GM12875 (cell line): ENCODE results near the gene LYRM4.

Experiments
- H3K4me3 ChIP-seq: one replicate; pipeline ENCODE4 v1.5.1; 2011; ENCODE audit warnings: low read depth, low read length, control low read depth
- TF ChIP-seq, protein P1 (sequence below): IDR thresholded peaks from 2 replicates; pipeline ENCODE4 v1.5.1; 2011; ENCODE audit warnings: low read depth, mild to moderate bottlenecking, control low read depth, inconsistent platforms, low read length, moderate library complexity, borderline replicate concordance; ENCODE audit not compliant: insufficient read depth

LYRM4 gene

DNA sequence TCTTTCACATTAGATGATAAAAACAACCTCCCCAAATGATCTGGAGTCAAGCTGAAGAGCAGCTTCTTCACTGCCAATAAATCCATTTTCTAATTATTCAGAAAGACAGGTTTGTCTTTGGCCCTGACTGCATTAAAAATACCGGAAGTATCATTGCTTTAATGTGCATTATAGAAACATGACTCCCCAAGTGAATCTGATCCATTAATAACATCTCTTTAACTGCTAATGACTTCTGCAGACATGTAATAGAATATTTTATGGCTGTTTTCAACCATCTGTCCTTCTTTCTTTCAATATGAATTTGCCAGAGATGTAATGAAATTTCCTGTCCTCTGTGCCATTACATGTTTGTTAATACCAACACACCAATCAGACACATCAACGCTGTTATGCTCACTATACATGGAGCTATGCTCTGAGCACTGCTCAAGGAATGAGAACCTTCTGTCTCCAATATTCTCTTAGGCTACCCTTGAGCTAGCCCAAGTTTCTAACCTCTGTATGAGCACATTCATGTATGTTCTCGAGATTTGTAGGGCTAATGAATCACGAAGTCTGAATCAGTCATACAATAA, 87.8 kb downstream of the LYRM4 start:
- TF ChIP-seq, protein P1, sequence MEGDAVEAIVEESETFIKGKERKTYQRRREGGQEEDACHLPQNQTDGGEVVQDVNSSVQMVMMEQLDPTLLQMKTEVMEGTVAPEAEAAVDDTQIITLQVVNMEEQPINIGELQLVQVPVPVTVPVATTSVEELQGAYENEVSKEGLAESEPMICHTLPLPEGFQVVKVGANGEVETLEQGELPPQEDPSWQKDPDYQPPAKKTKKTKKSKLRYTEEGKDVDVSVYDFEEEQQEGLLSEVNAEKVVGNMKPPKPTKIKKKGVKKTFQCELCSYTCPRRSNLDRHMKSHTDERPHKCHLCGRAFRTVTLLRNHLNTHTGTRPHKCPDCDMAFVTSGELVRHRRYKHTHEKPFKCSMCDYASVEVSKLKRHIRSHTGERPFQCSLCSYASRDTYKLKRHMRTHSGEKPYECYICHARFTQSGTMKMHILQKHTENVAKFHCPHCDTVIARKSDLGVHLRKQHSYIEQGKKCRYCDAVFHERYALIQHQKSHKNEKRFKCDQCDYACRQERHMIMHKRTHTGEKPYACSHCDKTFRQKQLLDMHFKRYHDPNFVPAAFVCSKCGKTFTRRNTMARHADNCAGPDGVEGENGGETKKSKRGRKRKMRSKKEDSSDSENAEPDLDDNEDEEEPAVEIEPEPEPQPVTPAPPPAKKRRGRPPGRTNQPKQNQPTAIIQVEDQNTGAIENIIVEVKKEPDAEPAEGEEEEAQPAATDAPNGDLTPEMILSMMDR, result no peak
- no peak overlapping the region for H3K4me3 ChIP-seq

DNA sequence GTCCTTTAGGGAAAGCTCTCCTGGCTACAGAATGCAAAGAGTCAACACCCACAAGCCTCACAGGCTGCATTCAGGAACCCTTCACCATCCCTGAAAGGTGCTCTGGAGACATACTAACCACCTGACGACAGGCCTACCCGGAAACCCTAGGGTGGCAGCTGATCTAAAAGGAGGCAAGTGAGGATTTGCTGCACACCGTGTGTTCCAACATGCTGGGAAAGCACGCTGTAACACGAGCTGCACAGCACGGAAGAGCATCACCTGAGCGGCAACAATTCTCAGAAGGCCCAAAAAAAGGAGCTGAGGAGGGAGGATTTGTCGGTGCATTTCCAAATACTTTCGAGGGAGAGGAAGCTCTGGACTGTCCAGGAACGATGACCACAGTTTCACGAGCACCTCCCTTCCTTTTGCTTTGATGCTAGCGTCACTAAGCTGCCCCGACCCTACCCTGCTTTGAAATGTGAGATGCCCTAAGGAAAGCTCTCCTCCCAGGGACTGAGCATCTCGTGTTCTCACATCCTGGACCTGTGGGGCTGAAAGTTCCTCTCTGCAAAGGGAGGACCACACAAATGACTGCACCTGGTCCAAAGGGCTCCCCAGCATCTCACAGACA, 88.6 kb downstream of the LYRM4 start:
- TF ChIP-seq, protein P1, result no peak
- H3K4me3 ChIP-seq, result no peak overlapping the region

DNA sequence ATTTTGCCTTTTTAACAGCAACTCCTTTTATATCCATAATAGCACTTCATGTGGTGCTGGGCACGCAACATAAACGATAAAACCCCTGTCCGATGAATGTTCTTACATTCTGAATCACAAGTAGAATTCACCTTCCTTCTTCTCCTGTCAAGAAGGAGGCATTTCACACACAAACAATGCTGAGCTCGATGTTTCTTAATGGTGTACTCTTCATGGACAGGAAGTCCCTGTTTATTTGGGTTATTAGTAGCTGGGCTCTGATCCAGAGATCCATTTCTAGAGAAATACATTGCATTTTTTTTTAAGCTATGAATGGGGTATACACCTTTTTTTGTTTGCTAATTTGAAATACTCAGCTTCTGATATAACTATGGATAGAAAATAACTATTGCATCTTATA, 93.2 kb downstream of the LYRM4 start:
- TF ChIP-seq, protein P1, result no peak
- H3K4me3 ChIP-seq, result no peak overlapping the region

DNA sequence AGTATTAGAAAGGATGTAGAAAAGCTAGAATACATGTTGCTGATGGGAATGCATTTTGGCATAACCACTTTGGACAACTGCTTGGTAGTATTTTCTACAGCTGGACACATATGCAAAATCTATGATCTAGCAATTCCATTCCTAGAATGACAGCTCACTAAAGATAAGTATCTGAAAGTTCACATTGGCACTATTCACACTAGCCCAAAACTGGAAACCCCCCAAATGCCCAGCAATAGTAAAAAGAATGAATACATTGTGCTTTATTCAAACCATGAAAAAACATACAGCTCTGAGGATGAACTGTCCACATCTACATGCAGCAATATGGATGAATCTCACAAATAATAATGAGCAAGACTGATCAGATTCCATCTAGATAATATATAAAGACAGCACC, 96.7 kb downstream of the LYRM4 start:
- TF ChIP-seq, protein P1, result no peak

DNA sequence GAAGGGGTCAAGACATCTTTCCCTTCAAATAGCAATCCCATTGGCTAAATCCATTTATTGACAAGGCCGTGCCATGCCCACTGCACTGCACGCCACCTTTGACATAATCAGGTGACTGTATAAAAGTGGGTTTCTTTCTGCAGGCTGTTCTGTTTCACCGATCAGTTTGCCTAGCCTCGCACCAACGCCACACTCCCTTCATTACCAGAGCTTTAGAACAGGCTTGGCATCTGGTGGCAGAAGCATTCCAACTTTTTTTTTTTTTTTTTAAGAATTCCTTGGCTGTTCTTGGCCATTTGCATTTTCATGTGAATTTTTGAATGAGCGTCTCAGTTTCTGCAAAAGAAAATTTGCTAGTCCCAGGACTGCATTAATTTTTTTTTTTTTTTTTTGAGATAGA, 97.5 kb downstream of the LYRM4 start:
- no peak overlapping the region for H3K4me3 ChIP-seq
- TF ChIP-seq, protein P1, result no peak

More for the DNA sequence above, 96.7 kb downstream of the LYRM4 start:
- no peak overlapping the region for H3K4me3 ChIP-seq

DNA sequence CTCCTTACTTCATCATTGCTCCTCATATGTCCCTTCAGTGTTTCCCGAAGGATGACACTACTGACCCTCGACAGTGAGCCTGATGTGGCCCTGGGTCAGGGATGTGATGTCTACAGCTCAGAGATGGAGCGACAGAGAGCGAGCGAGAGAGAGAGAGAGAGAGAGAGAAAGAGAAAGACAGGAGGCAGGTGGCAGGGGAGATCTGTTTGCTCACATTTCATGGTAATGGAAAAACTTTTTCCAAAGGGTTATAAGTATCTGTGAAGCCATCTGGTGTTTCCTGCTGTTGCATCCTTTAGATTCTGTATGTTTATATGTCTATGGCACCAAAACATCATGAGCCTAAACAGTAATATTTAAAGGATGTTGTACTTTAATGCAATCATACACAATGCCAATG, 98.4 kb downstream of the LYRM4 start:
- TF ChIP-seq, protein P1, result no peak
- no peak overlapping the region for H3K4me3 ChIP-seq

DNA sequence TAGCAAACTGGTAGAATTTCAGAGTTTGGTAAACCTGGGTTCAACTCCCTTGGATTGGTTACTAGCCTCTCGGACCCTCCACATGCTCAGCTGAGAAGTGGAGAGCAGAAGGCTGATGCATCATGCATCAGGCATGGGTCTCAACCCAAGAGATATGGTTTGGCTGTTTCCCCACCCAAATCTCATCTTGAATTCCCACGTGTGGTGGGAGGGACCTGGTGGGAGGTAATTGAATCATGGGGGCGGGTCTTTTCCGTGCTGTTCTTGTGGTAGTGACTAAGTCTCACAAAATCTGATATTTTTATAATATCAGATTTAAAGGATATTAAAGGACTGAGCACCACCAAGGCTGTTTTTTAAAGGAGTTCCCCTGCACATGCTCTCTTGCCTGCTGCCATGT, 100.5 kb downstream of the LYRM4 start:
- TF ChIP-seq, protein P1, result no peak
- no peak overlapping the region for H3K4me3 ChIP-seq
